HL-60 (cell line): Measurements from ENCODE around the gene CDH5.

Experiments used
- DNase-seq, 2 experiments: peaks; one replicate each; pipeline ENCODE4 v3.0.0-alpha.2; 2010 to 2020; ENCODE audit warnings: low read depth in 1 of 2, low spot score in 1 of 2
- H3K27ac ChIP-seq: fragments of 250-450 bp; sonication (Bioruptor Pico); replicated peaks from 2 replicates; pipeline ENCODE4 v1.5.1; 2020; ENCODE audit warnings: mild to moderate bottlenecking, moderate library complexity
- H3K27me3 ChIP-seq: fragments of 250-450 bp; sonication (Bioruptor Pico); 2 replicates; pipeline ENCODE4 v1.5.1; 2021; ENCODE audit warnings: mild to moderate bottlenecking, moderate library complexity; ENCODE audit not compliant: insufficient read depth, poor library complexity, severe bottlenecking
- H3K4me3 ChIP-seq: replicated peaks from 2 replicates; pipeline ENCODE4 v1.5.1; 2011; ENCODE audit warnings: mild to moderate bottlenecking, control low read depth, low read length; ENCODE audit not compliant: insufficient read depth
- CTCF ChIP-seq: IDR thresholded peaks from one replicate; pipeline ENCODE4 v1.5.1; 2011; ENCODE audit warnings: low read length, control low read depth, inconsistent platforms; ENCODE audit not compliant: insufficient read depth
- GABPA ChIP-seq: IDR thresholded peaks from 2 replicates; pipeline ENCODE4 v1.6.1; 2012; ENCODE audit warnings: low read depth
- POLR2AphosphoS5 ChIP-seq: IDR thresholded peaks from 2 replicates; pipeline ENCODE4 v1.6.1; 2012; ENCODE audit warnings: low read depth
- SPI1 ChIP-seq: IDR thresholded peaks from 2 replicates; pipeline ENCODE4 v1.6.1; 2012; ENCODE audit warnings: low read depth, mild to moderate bottlenecking, borderline replicate concordance
- TF ChIP-seq, protein P1 (sequence below): IDR thresholded peaks from 2 replicates; pipeline ENCODE4 v1.6.1; 2012; ENCODE audit warnings: low read depth; ENCODE audit not compliant: insufficient replicate concordance

CDH5 gene

GRCh38 chr16:66382171-66382965 lies 15.9 kb downstream of the CDH5 start:
- TF ChIP-seq SPI1 (no peak), CTCF (no peak), GABPA (no peak), POLR2AphosphoS5 (no peak)
- TF ChIP-seq, protein P1, sequence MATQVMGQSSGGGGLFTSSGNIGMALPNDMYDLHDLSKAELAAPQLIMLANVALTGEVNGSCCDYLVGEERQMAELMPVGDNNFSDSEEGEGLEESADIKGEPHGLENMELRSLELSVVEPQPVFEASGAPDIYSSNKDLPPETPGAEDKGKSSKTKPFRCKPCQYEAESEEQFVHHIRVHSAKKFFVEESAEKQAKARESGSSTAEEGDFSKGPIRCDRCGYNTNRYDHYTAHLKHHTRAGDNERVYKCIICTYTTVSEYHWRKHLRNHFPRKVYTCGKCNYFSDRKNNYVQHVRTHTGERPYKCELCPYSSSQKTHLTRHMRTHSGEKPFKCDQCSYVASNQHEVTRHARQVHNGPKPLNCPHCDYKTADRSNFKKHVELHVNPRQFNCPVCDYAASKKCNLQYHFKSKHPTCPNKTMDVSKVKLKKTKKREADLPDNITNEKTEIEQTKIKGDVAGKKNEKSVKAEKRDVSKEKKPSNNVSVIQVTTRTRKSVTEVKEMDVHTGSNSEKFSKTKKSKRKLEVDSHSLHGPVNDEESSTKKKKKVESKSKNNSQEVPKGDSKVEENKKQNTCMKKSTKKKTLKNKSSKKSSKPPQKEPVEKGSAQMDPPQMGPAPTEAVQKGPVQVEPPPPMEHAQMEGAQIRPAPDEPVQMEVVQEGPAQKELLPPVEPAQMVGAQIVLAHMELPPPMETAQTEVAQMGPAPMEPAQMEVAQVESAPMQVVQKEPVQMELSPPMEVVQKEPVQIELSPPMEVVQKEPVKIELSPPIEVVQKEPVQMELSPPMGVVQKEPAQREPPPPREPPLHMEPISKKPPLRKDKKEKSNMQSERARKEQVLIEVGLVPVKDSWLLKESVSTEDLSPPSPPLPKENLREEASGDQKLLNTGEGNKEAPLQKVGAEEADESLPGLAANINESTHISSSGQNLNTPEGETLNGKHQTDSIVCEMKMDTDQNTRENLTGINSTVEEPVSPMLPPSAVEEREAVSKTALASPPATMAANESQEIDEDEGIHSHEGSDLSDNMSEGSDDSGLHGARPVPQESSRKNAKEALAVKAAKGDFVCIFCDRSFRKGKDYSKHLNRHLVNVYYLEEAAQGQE, result no peak
- Histone ChIP-seq H3K4me3 (no peak overlapping the region), H3K27ac (no peak overlapping the region), H3K27me3 (no peaks in the 10 kb centered on the region)
- DNase-seq, result no peak

- no peak overlapping the region for H3K27ac ChIP-seq
- no peak overlapping the region for H3K4me3 ChIP-seq
- H3K27me3 ChIP-seq, result no peaks in the 10 kb centered on the region
- no peak for DNase-seq
- TF ChIP-seq POLR2AphosphoS5 (no peak), GABPA (no peak), CTCF (no peak), SPI1 (no peak)
- TF ChIP-seq, protein P1, result no peak
Observed at GRCh38 chr16:66382966-66383299, 16.4 kb downstream of the CDH5 start.

GRCh38 chr16:66383551-66383950 lies 17.1 kb downstream of the CDH5 start:
- TF ChIP-seq SPI1 (no peak), CTCF (no peak), POLR2AphosphoS5 (no peak), GABPA (no peak)
- TF ChIP-seq, protein P1, result no peak
- no peak overlapping the region for H3K4me3 ChIP-seq
- no peaks in the 10 kb centered on the region for H3K27me3 ChIP-seq
- H3K27ac ChIP-seq, result no peak overlapping the region
- no peak for DNase-seq
